NCI-H1105 (cell line): ENCODE measurements around the gene AMMECR1.
A peak's percentile ranks its signal among the peaks of the same experiment; 100 is the strongest.

Experiments used
- DNase-seq: peaks from one replicate; lab custom pipeline; 2025; lab: John Stamatoyannopoulos, UW

The AMMECR1 gene

DNA sequence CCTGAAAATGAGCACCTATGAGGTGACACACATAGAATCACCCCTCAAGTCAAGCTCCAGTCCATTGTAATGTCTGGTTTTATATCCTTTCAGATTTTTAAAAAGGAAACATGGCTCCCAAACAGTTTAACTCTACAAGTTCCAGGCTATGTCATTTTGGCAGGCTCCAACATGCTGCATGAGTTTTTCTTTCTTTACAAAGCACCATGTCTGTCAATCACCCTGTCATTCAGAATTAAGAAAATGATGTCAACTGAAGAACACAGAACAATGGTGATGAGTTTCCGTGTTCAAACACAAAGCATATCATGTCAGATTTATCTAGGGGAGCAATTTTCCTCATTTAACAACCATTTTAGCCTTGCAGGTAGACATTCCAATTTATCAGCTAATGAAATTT lies 106.5 kb downstream of the AMMECR1 start:
- DNase-seq, result no peak

DNA sequence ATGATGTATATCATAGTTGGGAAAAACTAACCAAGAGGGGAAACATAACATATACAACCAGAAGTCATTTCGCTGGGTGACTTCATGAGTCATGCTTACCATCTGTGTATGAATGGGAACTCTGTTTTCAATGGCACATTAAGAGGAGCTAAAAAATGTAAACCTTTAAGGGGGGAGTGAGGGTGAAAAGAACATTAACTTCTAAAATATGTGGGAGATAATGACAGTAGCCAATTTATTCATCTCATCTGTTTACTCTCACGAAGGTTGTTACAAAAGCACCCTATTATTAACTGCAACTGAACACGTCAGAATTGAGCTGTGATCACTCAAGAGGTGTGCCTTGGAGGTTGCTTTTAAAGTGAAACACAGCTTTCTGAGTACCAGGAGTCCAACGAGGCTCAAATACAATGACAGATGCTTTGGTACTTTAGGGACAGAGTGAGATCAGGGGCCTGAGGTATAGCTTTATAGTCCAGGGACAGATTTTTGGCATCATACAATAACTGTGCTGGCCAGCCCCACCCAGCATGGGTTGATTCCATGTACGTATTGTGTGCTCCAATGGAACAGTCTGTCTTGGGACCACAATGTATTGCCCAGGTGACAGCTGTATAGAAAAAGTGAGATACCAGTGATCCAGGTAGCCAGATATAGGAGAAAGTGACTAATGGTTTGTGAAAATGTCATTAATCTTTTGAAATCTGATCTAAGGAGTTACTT lies 107.3 kb downstream of the AMMECR1 start:
- peak; percentile 70 for DNase-seq

DNA sequence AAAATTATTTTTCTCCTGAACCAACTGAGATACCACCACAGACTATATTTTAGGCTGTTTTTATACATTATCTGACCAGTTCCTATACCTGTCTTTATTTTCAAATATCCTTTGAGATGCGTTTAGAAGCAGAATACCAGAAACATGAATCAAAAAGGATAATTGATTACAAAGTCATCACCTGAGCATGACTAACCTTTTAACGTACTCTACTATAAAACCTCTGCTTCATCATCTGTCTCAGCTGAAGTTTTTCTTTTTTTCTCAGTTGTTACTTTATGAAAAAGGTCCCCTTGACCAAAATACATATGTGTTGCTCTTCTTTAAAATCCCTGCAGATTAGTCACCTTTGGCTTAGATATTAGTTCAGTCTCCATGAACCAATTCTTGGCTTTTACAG lies 109.8 kb downstream of the AMMECR1 start:
- no peak for DNase-seq

DNA sequence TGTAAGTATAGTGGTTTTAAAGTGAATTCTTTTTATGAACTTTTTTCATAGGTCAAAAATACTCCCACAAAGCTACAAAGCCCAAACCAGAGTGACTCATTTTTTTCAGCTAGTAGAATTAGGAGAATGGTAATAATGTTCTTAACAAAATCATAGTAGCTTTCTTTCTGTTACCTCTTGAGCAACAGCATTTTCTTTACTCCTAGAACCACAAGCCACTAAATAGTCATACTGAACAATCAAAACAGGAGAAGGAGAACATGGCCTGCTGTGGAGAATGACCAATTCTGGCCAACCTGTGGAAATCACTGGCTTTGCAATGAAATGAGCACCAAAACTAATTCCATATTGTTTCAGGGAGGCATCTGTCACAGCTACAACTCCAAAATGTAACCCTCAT lies 112.9 kb downstream of the AMMECR1 start:
- no peak for DNase-seq

DNA sequence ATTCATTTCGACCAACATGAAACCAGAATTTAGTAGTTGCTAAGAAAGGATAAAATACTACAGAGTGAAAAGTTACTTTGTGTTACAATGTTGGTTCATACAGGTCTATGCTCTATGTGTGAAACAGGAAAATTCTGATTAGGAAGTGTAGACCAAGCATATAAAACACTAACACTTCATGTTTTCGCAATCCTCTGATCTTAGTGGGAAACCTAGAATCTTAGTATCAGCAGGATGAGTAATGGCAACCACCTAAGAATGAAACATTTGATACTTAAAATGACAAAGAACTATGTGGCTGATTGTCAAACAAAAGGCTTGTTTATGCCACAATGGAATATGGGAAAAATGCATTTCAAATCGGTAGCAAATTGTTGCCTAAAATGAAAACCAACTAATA lies 116.1 kb downstream of the AMMECR1 start:
- DNase-seq, result no peak

DNA sequence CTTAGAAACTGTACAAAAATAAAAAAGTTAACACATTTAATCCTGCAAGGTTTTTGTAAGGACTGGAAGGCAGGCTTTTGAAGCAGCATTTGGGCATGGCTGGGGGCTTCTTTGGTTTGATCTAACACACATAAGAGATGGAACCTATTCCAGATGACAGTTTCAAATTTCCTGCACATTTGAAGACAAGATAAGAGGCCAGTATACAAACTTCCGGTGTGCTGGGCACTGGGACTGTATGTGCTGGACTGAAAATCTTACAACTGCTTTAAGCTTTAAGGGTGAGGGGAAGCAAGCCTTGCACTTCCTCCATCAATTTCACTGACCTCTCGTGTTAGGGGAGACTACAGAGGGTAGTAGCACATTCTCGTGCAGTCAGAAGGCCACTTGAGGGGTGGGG lies 122.9 kb downstream of the AMMECR1 start:
- no peak for DNase-seq

DNA sequence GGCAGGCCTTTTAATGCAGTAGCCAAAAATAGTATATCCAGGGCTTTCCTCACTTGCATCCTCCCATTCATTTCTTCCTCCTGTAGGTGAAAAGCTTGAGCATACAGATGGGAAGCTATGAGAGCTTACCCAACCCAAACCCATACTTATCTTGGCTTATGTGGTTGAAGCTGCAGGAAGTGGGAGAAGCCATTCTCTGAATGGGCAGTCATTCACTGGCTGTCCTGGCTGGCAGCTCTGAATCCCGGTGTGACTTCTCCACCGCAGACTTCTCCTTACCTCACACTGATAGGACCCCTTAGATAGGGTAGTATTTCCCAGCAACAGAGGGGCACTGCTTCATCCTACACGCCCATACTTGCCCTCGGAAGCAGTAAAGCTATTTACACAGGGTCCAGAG lies 125.4 kb downstream of the AMMECR1 start:
- no peak for DNase-seq

DNA sequence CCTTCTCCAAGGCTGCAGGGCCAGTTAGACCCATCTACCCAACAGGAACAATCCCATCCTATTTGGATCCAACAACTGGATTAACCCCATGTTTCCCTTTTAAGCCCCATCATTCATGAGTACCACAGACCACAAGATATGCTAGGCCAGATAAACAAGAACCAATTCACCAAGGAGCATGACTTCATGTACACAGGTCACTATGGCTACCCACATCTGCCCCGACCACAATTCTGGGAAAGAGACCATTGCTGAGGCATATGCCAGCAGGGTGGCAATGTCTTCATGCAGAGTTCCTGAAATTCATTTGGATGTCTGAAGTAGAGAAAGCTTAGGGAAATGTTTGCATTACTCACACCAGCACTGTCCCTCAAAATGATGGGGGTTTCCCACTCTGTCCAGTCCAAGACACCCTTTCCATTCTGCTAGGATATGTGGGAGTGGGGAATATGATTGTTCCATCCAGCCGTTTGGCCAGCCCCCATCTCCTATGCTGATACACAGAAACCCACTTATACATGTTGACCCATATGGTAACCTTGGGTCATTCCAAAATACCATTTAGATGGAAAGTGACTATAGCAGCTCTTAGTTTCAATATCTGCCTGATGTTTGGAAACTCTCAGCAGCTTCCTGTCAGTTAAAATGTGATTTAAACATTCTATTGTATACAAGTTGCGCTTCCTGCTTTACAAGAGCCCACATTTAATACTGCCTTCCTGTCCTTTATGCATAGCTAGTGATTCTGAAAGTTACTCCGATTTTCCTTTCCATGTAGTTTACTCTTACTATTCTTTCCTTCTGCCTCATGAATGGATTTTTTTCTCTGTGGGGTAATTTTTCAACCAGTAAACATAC lies 129.0 kb downstream of the AMMECR1 start:
- no peak for DNase-seq

DNA sequence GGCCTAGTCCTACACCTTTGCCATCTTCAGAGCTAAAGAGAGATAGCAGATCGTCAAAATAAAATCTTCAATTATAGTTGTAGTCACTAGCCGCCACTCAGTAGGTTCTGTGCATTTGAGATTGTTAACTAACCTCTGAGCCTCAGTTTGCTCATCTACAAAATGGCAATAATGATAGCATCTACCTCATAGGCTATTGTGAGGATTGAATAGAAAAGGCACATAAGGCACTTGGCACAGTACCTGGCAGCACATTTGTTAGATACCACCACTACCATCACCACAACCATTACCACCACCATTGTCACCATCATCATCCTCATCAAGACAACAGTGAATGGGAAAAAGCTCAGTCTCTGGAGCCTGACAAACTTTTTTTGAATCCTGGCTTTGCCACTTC lies 134.6 kb downstream of the AMMECR1 start:
- DNase-seq, result no peak

DNA sequence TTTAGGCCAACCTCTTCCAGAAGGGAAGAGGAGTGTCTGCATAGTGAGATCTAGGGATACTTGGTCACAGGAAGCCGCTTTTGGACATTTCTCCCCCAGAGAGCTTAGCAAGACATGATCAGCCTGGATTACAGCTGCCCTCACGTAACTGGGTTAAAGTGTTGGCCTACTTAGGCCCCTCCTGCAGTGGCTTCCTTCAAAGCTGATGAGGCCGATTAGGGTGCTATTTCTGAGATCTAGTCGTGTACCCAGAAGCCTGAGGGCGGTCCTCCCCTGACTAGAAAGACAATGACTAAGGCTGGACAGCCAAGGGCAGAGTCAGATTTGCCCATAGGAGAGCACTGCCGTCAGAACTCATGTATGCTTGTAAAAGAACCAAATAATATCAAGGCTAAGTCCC lies 135.0 kb downstream of the AMMECR1 start:
- no peak for DNase-seq

DNA sequence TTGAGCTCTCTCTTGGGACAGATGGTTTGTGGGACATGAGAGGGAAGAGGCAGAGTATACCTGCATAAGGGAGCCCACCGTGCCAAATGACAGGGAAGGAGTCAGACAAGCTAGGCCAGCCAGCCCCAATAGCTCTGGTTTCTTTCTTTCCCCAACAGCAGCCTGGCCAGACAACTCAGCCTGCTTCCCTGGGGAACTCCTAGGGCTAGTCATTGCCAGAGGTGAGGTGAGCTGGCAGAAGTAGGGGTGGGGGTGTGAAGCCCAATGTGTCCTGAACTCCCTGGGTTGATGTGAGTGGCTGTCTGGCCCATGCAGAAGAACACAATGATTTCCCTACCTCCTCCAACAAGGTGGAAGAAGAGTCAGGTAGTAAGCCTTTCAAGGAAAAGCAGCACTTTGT lies 135.5 kb downstream of the AMMECR1 start:
- DNase-seq, result no peak

DNA sequence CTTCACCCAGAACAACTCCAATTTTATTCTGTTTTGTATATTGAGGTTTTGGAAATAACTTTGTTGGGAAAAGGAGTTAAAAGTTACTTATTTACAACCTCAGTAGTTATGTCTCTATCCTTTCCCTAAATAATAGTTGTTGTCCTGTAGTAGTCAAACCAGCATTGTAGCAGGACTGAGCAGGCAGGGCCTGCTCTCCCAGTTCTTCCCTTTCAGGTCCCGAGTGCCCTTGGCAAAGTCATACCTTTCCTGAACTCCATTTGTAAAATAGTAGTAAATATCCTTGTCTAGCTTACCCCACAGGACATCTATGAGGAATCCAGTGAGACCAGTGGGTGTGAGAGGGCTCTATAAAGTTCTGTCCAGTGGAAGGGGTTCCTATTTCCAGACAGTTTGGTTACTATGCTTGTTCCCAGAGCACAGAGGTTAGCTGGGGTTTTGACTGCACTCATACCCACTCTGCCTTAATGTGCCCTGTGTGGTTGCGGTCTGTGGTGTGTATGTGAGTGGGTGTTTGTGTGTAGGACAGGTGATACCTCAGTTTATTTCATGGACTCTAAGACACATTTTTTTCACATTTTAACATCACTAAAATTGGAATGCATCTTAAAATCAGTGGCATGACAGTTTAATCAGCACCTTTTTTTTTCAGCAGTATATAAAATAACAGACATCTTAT lies 136.3 kb downstream of the AMMECR1 start:
- DNase-seq, result no peak

DNA sequence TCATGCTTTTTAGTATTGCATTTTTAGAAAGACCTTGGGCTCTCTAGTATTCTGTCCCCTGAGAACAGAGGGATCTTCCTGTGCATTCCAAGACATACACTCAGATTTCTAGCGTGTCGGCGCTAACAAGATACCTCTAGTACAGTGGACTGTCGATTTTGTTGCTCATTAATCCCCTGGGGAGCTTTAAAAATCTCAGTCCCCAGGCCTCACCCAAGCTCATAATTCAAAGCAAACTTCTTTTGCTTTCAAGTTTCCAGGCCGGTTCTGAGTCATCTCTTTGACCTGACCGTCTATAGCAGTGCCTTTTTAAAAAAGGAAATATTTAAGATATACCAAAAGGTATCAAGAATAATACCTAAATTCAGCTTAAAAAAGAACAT lies 137.0 kb downstream of the AMMECR1 start:
- DNase-seq, result no peak

DNA sequence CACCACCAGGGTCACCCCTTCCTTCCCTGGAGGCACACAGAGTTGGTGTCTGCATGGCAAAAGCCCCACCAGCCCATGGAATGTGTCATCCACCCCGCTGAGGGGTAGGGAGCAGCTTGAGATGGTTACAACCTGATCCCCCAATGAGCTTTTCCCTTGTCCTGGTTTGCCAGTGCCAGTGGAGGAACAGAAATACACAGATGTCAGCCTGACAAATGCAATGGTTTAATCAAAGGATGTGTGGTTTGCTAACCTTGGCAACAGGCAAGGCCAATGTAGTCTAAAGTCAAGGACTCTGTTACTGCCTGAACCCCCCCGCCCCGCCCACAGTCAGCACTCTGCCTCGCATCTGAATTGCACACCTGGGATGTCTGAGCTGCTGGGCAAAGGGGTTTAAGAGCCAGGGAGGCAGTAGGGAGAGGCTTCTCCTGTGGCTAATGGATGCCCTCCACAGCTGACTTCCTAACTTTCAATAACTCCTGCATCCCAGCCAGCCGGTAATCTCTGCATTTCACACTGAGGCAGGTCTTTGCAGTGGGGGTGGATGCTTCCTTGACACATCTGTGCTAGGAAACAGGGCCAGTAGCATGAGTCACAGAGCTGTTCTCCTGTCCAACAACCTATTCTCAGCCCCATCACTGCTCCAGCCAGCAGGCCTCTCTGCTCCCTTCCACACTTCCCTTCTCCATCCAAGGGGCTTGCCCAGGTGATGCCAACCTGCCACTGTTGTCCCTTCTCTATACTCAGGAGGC lies 137.5 kb downstream of the AMMECR1 start:
- DNase-seq, result no peak

DNA sequence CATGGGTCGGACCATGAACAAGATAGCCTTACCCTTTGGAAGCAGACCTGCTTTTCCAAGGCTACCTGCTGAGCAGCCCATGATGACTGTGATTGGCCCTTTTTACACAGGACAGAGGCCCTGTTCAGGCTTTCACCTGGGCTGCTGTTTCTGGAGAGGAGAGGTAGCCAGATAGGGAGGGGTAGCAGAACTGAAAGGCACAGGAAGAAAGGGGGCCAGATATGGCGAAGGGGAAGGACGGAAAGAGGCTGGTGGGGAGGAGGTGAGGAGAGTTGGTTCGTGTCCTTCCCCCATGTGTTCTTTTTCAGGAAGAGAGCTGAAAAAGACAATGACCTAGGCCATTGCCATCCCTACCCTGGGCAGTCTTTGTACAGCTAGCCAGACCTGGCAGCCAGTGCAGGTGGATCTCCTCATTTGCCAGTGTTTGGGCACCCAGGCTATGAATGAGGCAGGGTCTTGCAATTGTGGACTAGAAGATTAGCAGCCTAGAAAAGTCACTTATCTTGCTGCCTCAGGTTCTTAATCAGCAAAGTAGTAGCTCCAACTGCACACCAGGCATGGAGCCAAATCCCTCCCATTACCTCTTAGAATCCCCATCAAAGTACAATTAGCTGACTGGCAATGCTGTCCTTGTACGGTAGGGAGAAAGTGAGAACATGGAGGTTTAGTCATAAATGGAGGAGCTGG lies 139.6 kb downstream of the AMMECR1 start:
- DNase-seq, result peak; percentile 41

DNA sequence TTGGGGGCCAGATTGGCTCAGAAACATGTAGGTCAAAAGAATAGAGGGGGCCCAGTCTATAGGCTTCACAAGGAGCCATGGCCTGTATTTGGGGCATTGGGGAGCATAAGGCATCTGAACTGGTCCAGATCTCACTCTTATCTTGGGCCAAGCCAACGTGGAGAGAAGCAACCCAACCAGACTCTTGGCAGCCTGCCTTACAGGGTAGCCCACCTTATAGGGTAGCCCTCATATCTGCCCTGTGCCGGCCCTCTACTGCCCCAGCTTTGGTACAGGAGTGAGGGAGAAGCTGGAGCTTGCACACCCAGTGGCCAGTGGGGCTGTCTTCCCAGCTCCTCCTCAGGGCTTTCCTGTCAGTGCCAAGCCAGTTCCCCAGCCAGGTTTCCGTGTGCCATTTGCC lies 142.2 kb downstream of the AMMECR1 start:
- DNase-seq, result no peak

DNA sequence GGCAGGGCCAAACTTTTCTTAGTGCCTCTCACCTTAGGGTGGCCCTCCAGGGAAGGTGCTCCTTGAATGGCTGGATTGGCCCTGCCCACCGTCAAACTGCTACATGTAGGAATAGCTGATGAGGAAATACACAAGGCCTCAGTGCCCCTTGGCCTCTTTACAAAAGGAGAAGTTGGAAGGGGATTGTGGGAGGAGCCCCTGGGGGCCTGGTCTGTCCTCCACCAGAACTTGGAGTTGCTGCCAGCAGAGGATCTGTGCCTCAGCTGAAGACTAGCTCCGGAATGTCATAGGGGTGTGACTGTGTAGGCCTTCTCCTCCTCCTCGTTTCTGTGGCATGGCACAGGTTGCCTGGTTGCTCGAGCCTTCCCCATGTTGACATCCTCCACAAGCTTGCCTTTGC lies 142.7 kb downstream of the AMMECR1 start:
- DNase-seq, result no peak

DNA sequence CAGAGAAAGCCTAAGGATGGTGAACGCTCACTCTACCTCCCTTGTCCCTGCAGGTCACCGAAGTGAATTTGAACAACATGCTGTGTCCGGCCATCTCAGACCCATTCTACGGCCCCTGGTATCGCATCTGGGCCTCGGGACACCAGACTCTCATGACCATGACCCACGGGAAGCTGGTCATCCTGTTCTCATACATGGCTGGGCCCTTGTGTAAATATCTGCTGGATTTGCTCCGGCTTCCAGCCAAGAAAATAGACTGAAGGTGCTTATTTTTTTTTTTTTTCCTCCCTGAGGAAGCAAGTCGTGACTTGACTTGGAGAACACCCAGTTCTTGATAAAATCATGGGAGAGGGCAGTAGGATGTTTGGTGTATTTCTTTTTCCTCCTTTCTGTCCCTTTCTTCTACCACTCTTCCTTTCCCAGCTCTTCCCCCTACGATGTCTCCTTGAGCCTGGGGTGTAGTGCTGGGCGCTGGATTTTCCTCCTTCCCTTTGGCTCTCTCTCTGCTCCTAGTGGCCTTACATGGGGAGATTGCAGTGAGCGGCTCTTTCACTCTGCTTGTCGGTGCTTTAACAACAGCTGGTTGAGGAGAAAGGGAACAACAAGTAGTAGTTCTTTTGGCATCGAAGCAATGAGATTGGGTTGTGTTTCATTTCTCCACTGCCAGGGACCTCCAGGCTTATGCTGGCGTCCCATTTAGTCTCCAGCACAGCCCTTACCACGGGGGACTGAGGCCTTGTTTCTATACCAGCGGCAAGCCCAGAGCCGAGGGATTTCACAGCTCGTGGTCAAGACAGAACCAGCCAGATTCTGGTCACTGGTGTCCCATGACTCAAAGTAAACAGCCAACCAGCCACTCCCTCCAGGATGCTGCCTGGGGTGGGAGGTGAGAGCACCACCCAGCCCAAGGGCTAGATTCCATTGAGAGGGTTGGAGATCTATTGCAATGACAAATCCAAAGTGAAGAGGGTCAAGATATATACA lies 144.4 kb downstream of the AMMECR1 start:
- DNase-seq, result no peak

DNA sequence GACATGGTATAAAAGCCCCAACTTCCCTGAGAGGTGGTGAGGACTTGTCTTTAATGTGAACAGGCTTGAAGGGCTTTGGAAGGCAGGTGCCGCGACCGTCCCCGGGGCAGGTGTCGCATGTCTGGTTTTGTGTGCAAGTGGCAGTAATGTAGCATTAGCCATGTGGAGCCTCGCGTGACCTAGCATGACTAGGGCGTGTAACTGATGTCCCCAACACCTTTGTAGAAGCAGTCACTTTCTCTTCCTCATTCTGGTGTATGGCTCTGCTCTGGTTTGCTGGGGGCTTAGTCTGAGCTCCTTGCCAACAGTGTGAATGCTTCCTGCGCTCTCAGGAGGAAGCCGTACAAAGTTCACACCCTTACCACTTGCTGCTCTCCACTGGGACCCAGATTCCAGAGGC lies 145.7 kb downstream of the AMMECR1 start:
- DNase-seq, result no peak

DNA sequence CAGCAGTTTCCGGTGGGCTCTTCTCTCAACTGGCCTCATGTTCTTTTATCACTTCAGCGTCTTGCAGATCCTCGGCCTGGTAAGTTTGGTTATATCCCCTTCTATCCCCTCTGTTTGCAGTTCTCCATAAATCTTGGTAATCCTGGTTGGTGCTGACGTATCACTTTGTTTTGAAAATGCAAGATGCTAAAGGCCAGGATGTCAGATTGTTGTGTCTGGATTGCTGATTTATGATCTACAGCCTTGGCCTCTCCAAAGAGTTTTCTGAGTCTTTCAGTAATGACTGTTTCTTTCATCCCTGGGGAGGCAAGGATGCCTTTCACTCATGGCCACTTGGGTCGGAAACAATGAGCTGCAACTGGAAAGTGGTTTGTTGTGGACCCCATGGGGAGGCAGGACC lies 146.4 kb downstream of the AMMECR1 start:
- no peak for DNase-seq

DNA sequence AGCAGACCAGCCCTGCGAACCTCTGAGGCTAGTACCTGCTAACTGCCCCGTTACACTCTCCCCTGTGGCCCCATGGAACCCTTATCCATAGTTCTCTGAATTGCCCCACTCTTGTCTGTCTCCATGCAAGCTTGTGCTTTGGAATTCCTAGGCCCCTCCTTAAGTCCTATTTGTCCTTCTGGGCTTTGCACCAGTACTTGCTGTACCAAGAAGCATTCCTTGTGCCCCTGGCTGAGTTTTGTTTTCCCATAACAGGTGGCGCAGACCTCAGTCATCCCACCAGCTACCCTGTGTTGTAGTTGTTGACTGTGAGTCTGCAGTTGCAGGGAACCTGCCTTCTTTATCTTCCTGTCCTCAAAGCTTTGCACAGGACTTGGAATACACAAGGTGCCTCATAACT lies 147.9 kb downstream of the AMMECR1 start:
- DNase-seq, result no peak
